Measurements from ENCODE around the gene UBL4B. TPM values are rescaled to one million over a fixed set of nuclear protein-coding genes. Genes with fewer than 3 reads are reported as not detected.

The UBL4B gene
- total and polyA plus RNA-seq, 2 donors (not counting 1 experiment from before 2014, with no cell fraction given): not detected

- Histone ChIP-seq H3K9ac (ENCODE audit: low read length) (no peak overlapping the region), H3K9me3 (ENCODE audit: control extremely low read depth in 1 of 3, control insufficient read depth in 2 of 3, insufficient read depth in 1 of 3, low read length in 2 of 3) (peaks cover 0 to 14% (median 1%) of the 10 kb centered on the region in 3 donors), H3K4me2 (replicated peaks; ENCODE audit: low read depth, low read length, poor library complexity, severe bottlenecking) (no peak overlapping the region), H4K20me1 (ENCODE audit: control insufficient read depth, insufficient read depth, low read length, poor library complexity, severe bottlenecking) (no peaks in the 10 kb centered on the region), H3K79me2 (ENCODE audit: control insufficient read depth, insufficient read depth, low read length) (no peaks in the 10 kb centered on the region), H3K27me3 (replicated peaks in 1 of 4; ENCODE audit: control extremely low read depth in 1 of 4, control insufficient read depth in 3 of 4, insufficient read depth in 4 of 4, low read length in 3 of 4) (peaks cover 0 to 32% (median 8%) of the 10 kb centered on the region in 4 experiments), H3K36me3 (replicated peaks in 1 of 2; ENCODE audit: control extremely low read depth in 1 of 2, control insufficient read depth in 1 of 2, extremely low read depth in 1 of 2, insufficient read depth in 2 of 2, low read length in 1 of 2) (no peaks in the 10 kb centered on the region), H2AFZ (ENCODE audit: insufficient read depth, low read depth, low read length, poor library complexity, severe bottlenecking) (no peak overlapping the region), H3K27ac (ENCODE audit: low read length in 2 of 2) (no peak overlapping the region), H3K4me3 (ENCODE audit: control extremely low read depth in 1 of 5, extremely low read depth in 1 of 5, insufficient read depth in 1 of 5, low read depth in 2 of 5, low read length in 4 of 5) (no peak overlapping the region), H3K4me1 (ENCODE audit: control insufficient read depth in 2 of 2, insufficient read depth in 2 of 2, low read length in 2 of 2) (peaks cover 0 to 5% of the 10 kb centered on the region in 2 donors)
- no peak overlapping the region for H3K27ac Mint-ChIP-seq
- no peaks in the 10 kb centered on the region for H3K4me1 Mint-ChIP-seq
- ATAC-seq (ENCODE audit: low read depth): no peak
- POLR2A ChIA-PET: no interaction called here
- H3K4me3 Mint-ChIP-seq: no peak overlapping the region
- H3K27me3 Mint-ChIP-seq: peaks cover 55% of the 10 kb centered on the region
- no peak for DNase-seq
- H3K9me3 Mint-ChIP-seq (ENCODE audit: insufficient read depth): no peaks in the 10 kb centered on the region
- WGBS (ENCODE audit: insufficient coverage): 80% methylated on average over 6 of the region's 7 CpGs
- TF ChIP-seq EZH2 (IDR thresholded peaks at IDR 0.05; ENCODE audit: borderline replicate concordance, insufficient read depth, low read depth, low read length, poor library complexity, severe bottlenecking) (no peak), CTCF (IDR thresholded peaks at IDR 0.05) (no peak)
- intact Hi-C loops (cut with micrococcal nuclease): no loop called here
- CTCF ChIA-PET: no interaction called here
These were observed 18.7 kb downstream of the UBL4B start for GRCh38 chr1:110130989-110131388.

DNA sequence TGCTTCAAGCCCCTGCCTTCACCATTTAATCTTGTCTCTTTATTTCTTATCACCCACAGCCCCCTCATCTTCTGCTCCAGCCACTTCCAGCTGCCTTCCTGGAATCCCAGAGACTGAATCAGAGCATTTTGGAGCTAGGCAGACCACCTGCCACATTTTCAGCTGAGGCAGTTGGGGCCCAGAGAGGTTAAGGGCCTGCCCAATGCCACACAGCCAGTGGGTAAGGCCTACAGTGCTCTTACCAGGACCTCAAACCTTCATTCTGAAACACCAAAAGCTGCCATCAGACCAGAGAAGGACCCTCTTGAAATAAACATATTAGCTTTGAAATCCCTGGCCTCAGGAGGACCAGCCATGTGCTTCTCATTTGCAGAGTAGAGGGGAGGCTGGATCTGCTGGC is 20.4 kb downstream of the UBL4B start:
- ATAC-seq (ENCODE audit: low read depth): no peak
- no peaks in the 10 kb centered on the region for H3K36me3 ChIP-seq (replicated peaks in 1 of 2; ENCODE audit: control extremely low read depth in 1 of 2, control insufficient read depth in 1 of 2, extremely low read depth in 1 of 2, insufficient read depth in 2 of 2, low read length in 1 of 2)
- no peak for DNase-seq
- Mint-ChIP-seq H3K27me3 (peaks cover 61% of the 10 kb centered on the region), H3K27ac (no peak overlapping the region), H3K4me3 (no peak overlapping the region), H3K4me1 (peaks cover 8% of the 10 kb centered on the region), H3K9me3 (ENCODE audit: insufficient read depth) (no peaks in the 10 kb centered on the region)
- H3K4me1 ChIP-seq (ENCODE audit: control insufficient read depth in 2 of 2, insufficient read depth in 2 of 2, low read length in 2 of 2): peaks cover 7 to 11% of the 10 kb centered on the region in 2 donors
- H3K9me3 ChIP-seq (ENCODE audit: control extremely low read depth in 1 of 3, control insufficient read depth in 2 of 3, insufficient read depth in 1 of 3, low read length in 2 of 3): no peaks in the 10 kb centered on the region
- CTCF ChIA-PET: no interaction called here
- POLR2A ChIA-PET: no interaction called here
- peaks cover 0 to 45% (median 15%) of the 10 kb centered on the region in 4 experiments for H3K27me3 ChIP-seq (replicated peaks in 1 of 4; ENCODE audit: control extremely low read depth in 1 of 4, control insufficient read depth in 3 of 4, insufficient read depth in 4 of 4, low read length in 3 of 4)
- TF ChIP-seq EZH2 (IDR thresholded peaks at IDR 0.05; ENCODE audit: borderline replicate concordance, insufficient read depth, low read depth, low read length, poor library complexity, severe bottlenecking) (no peak), CTCF (IDR thresholded peaks at IDR 0.05) (no peak)
- H2AFZ ChIP-seq (ENCODE audit: insufficient read depth, low read depth, low read length, poor library complexity, severe bottlenecking): no peak overlapping the region
- H3K4me2 ChIP-seq (replicated peaks; ENCODE audit: low read depth, low read length, poor library complexity, severe bottlenecking): no peak overlapping the region
- no peak overlapping the region for H3K9ac ChIP-seq (ENCODE audit: low read length)
- no peaks in the 10 kb centered on the region for H4K20me1 ChIP-seq (ENCODE audit: control insufficient read depth, insufficient read depth, low read length, poor library complexity, severe bottlenecking)
- H3K27ac ChIP-seq (ENCODE audit: low read length in 2 of 2): no peak overlapping the region
- intact Hi-C loops (cut with micrococcal nuclease): no loop called here
- H3K79me2 ChIP-seq (ENCODE audit: control insufficient read depth, insufficient read depth, low read length): no peaks in the 10 kb centered on the region
- H3K4me3 ChIP-seq (ENCODE audit: control extremely low read depth in 1 of 5, extremely low read depth in 1 of 5, insufficient read depth in 1 of 5, low read depth in 2 of 5, low read length in 4 of 5): no peak overlapping the region
